DOHH2 (cell line): ENCODE data around the gene CARHSP1.

Experiments
- H3F3A ChIP-seq: fragments of 200-600 bp; sonication (generic), shearing (Covaris generic); 2 replicates; pipeline ENCODE4 v1.6.0; 2016; ENCODE audit warnings: antibody characterized with exemption, mild to moderate bottlenecking; ENCODE audit not compliant: control insufficient read depth, insufficient read depth
- H3K27ac ChIP-seq: fragments of 200-600 bp; sonication (generic); 2 replicates; pipeline ENCODE4 v1.5.1; 2014; ENCODE audit warnings: low read depth, mild to moderate bottlenecking, low read length, moderate library complexity
- H3K27me3 ChIP-seq: fragments of 200-600 bp; sonication (generic); 2 replicates; pipeline ENCODE4 v1.6.1; 2014; ENCODE audit warnings: mild to moderate bottlenecking, low read length, mixed read lengths; ENCODE audit not compliant: control insufficient read depth
- H3K36me3 ChIP-seq: fragments of 200-600 bp; sonication (generic); 2 replicates; pipeline ENCODE4 v1.6.1; 2014; ENCODE audit warnings: mild to moderate bottlenecking, low read length, moderate library complexity, mixed read lengths; ENCODE audit not compliant: control insufficient read depth
- H3K4me1 ChIP-seq: fragments of 200-600 bp; sonication (generic); 2 replicates; pipeline ENCODE4 v1.6.1; 2014; ENCODE audit warnings: mild to moderate bottlenecking, low read length, mixed read lengths; ENCODE audit not compliant: control insufficient read depth
- H3K4me2 ChIP-seq: fragments of 200-600 bp; sonication (generic); 2 replicates; pipeline ENCODE4 v1.6.0; 2014; ENCODE audit warnings: mild to moderate bottlenecking, low read length, moderate library complexity
- H3K4me3 ChIP-seq: fragments of 200-600 bp; sonication (generic); 2 replicates; pipeline ENCODE4 v1.5.1; 2014; ENCODE audit warnings: mild to moderate bottlenecking, low read length, mixed read lengths
- H3K79me2 ChIP-seq: fragments of 200-600 bp; sonication (generic); 2 replicates; pipeline ENCODE4 v1.6.1; 2014; ENCODE audit warnings: mild to moderate bottlenecking, low read length, mixed read lengths; ENCODE audit not compliant: control insufficient read depth
- H3K9me2 ChIP-seq: fragments of 200-600 bp; sonication (generic); replicated peaks from 2 replicates; pipeline ENCODE4 v1.6.1; 2014; ENCODE audit warnings: mild to moderate bottlenecking, low read length, mixed read lengths; ENCODE audit not compliant: control insufficient read depth
- H3K9me3 ChIP-seq: fragments of 200-600 bp; sonication (generic); 2 replicates; pipeline ENCODE4 v1.6.1; 2014; ENCODE audit warnings: antibody characterized with exemption, low read length, mixed read lengths; ENCODE audit not compliant: control insufficient read depth, insufficient read depth
- H4K20me1 ChIP-seq: fragments of 200-600 bp; sonication (generic); 2 replicates; pipeline ENCODE4 v1.6.0; 2014; ENCODE audit warnings: low read depth, mild to moderate bottlenecking, antibody characterized with exemption, low read length, moderate library complexity; ENCODE audit not compliant: control insufficient read depth, insufficient read depth
- EZH2phosphoT487 ChIP-seq: fragments of 200-600 bp; sonication (generic); IDR thresholded peaks from 2 replicates; pipeline ENCODE4 v1.6.1; 2017; ENCODE audit warnings: borderline replicate concordance, mild to moderate bottlenecking, antibody characterized with exemption, low read length, moderate library complexity, mixed read lengths
- TF ChIP-seq, protein P1 (sequence below): fragments of 200-600 bp; sonication (generic); IDR thresholded peaks from one replicate; pipeline ENCODE4 v1.5.1; 2014; ENCODE audit warnings: antibody characterized with exemption, mild to moderate bottlenecking, low read depth, low read length; ENCODE audit not compliant: poor library complexity, severe bottlenecking

Gene CARHSP1

DNA sequence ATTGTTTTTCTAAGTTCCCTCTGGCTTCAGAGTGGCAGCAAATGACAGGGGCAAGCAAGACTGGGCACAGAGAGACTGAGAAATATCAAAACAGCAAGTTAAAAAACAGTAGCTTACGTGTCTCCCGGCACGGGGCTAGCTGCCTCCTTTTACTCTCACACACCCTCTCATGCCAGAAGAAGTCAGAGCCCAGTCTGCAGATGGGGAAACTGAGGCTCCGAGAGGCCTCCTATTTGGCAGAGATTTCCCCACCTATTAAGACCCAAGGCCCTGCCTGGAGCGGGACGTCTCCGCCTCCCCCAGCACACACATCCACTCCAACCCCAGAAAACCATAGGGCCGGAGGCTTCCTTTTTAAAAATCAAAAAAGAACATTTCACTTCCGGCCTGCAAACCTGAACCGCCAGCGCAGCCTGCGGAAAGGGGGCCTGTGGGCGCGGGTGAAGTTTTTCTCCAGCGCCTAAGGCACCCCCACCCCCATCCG lies 832 bp downstream of the CARHSP1 start:
- H3K4me3 ChIP-seq, result peak overlapping the region; percentile 95
- peaks cover 34% of the 10 kb centered on the region for H3K36me3 ChIP-seq
- H3K9me3 ChIP-seq, result no peaks in the 10 kb centered on the region
- peak overlapping the region; percentile 93 for H3K4me2 ChIP-seq
- H3K9me2 ChIP-seq, result no peaks in the 10 kb centered on the region
- peak overlapping the region; percentile 90 for H3K27ac ChIP-seq
- TF ChIP-seq EZH2phosphoT487, result no peak
- TF ChIP-seq, protein P1, sequence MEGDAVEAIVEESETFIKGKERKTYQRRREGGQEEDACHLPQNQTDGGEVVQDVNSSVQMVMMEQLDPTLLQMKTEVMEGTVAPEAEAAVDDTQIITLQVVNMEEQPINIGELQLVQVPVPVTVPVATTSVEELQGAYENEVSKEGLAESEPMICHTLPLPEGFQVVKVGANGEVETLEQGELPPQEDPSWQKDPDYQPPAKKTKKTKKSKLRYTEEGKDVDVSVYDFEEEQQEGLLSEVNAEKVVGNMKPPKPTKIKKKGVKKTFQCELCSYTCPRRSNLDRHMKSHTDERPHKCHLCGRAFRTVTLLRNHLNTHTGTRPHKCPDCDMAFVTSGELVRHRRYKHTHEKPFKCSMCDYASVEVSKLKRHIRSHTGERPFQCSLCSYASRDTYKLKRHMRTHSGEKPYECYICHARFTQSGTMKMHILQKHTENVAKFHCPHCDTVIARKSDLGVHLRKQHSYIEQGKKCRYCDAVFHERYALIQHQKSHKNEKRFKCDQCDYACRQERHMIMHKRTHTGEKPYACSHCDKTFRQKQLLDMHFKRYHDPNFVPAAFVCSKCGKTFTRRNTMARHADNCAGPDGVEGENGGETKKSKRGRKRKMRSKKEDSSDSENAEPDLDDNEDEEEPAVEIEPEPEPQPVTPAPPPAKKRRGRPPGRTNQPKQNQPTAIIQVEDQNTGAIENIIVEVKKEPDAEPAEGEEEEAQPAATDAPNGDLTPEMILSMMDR, result no peak
- H3F3A ChIP-seq, result peaks cover 9% of the 10 kb centered on the region
- H3K4me1 ChIP-seq, result peaks cover 68% of the 10 kb centered on the region
- peaks cover 52% of the 10 kb centered on the region for H3K79me2 ChIP-seq
- H3K27me3 ChIP-seq, result no peaks in the 10 kb centered on the region
- H4K20me1 ChIP-seq, result peaks cover 16% of the 10 kb centered on the region; the same call in 1 of the 2 replicates

DNA sequence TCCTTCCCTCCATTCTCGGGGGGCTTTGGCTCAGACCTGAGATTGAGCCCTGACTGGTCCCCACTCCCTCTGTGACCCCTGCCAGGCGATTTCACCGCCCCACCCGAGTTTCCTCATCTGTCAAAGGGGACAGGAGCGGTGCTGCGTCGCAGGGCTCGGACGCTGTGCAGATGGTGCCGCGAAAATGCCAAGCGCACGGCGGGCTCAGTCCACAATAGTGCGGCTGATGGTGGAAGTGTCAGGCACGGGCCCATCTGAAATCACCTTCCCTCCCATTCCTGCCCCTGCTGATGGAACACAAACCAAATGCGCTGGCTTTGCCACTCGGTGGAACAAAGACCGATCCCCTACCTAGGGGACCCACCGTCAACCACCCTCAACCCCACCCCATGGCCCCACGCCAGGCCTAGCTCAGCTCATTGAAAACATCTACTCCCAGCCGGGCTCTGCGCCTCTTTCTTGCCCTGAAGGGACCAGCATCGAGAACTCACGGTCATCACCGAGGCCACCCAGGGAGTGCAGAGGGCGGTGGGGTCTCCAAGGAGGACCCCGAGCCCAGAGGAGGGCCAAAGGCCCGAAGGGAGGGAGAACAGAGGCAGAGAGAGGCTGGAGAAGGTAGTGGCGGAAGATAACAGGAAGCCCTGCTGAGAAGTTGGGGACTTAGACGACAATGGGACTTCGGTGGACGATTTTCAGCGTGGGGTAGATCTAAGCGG lies 1.4 kb downstream of the CARHSP1 start:
- Histone ChIP-seq H3K79me2 (peaks cover 58% of the 10 kb centered on the region), H3K27ac (peak overlapping the region; percentile 90), H3F3A (peaks cover 9% of the 10 kb centered on the region), H3K27me3 (no peaks in the 10 kb centered on the region), H3K9me3 (no peaks in the 10 kb centered on the region), H3K4me1 (peaks cover 72% of the 10 kb centered on the region), H3K36me3 (peaks cover 38% of the 10 kb centered on the region), H3K4me2 (peak overlapping the region; percentile 93), H4K20me1 (peaks cover 16% of the 10 kb centered on the region; the same call in 1 of the 2 replicates), H3K9me2 (no peaks in the 10 kb centered on the region), H3K4me3 (peak overlapping the region; percentile 95)
- TF ChIP-seq EZH2phosphoT487, result no peak
- TF ChIP-seq, protein P1, result no peak

DNA sequence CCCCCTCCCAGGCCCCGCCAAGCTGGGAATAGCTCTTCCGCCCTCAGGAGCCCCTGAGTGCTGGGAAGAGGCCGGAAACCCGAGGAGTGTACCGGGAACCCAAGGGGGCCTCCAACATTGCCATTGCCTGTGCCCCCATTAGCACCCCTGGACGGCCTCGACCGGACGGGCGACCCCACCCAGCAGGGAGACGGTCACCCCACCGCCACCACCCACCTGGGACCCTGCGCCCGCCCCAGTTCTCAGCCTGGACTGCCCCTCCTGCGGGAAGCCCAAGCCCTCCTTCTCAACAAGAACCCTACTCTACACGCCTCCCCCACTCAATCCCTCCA lies 2.0 kb downstream of the CARHSP1 start:
- H3K4me3 ChIP-seq, result peak overlapping the region; percentile 95
- peaks cover 64% of the 10 kb centered on the region for H3K79me2 ChIP-seq
- H3K4me2 ChIP-seq, result peak overlapping the region; percentile 93
- H3K9me2 ChIP-seq, result no peaks in the 10 kb centered on the region
- H4K20me1 ChIP-seq, result peaks cover 16% of the 10 kb centered on the region; the same call in 1 of the 2 replicates
- peaks cover 75% of the 10 kb centered on the region for H3K4me1 ChIP-seq
- H3F3A ChIP-seq, result peaks cover 9% of the 10 kb centered on the region
- peaks cover 41% of the 10 kb centered on the region for H3K36me3 ChIP-seq
- TF ChIP-seq, protein P1, result no peak
- TF ChIP-seq EZH2phosphoT487, result no peak
- H3K27me3 ChIP-seq, result no peaks in the 10 kb centered on the region
- H3K27ac ChIP-seq, result no peak overlapping the region
- H3K9me3 ChIP-seq, result no peaks in the 10 kb centered on the region
